GM18511 (cell line): ENCODE data around the gene PKHD1.

Experiments used
- ATAC-seq: cut with Tn5 transposase; IDR thresholded peaks from one replicate; pipeline ENCODE4 v1.9.1; 2021; ENCODE audit warnings: mild to moderate bottlenecking, moderate library complexity; ENCODE audit not compliant: unreplicated experiment

The PKHD1 gene

DNA sequence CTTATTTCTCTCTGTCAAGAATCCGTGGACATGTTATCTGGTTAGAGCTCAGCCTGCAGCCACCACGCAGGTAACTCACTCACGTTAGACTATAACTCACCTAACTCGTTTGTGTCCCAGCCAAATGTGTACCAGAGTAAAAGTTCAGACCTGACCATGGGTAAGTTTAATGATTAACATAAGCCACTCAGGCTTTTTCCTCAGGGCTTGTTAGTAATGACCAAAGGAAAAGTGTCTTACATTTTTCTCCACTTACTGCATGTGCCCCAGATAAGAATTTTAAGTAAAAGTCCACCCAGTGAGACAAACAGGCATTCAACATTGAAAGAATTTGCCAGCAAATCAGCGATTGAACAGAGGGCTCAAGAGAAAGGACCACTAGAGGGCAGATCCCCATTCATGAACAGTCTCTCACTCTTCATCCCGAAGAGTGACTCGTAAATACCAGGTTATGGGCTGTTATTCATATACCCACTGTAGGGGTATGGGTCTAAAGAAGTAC, at the start of gene PKHD1:
Gene PKHD1, minus strand, starts transcription at position 116 of the 502 bp plus-strand sequence. CDS start 2,680 bp downstream, outside the sequence.
- no peak for ATAC-seq

GRCh38 chr6:52136934-52137467, 49.6 kb upstream of the PKHD1 start:
- ATAC-seq, result no peak

GRCh38 chr6:52136055-52136454, 48.6 kb upstream of the PKHD1 start:
- no peak for ATAC-seq

DNA sequence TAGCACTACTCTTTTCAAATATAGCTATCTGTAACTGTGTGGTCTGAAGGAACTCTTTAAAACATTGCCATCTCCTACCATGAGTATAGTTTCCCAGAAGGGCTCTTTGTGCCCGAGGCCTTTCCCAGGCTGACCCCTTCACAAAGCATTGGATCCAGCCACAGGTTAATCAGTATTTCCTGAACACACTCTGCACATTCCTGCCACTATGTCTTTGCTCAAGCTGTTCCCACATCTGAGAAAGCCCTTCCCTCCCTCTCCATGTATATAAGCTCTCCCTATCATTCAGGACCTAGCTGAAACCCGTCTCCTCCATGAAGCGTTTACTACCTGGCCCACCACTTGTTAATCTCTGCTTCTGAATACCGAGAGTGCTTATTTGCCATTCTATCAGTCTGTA, 47.8 kb upstream of the PKHD1 start:
- ATAC-seq, result no peak

DNA sequence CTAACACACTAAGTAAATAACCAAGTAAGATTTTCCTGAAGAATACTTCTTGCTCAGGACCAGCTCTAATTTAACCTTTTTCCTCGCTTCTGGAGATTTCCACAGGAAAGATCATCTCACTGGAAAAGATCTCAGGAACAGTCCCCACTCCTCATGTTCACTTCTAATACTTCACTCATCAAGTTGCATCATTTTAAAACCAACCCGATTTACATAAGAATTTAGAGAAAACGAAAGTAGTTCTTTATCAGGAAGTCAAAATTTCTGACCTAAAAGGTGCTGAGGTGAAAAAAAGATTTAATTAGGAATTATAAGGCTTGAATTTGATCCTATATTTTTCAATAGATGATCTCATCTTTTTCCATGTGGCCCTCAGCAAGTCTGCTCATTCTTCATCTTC, 46.6 kb upstream of the PKHD1 start:
- ATAC-seq, result no peak

DNA sequence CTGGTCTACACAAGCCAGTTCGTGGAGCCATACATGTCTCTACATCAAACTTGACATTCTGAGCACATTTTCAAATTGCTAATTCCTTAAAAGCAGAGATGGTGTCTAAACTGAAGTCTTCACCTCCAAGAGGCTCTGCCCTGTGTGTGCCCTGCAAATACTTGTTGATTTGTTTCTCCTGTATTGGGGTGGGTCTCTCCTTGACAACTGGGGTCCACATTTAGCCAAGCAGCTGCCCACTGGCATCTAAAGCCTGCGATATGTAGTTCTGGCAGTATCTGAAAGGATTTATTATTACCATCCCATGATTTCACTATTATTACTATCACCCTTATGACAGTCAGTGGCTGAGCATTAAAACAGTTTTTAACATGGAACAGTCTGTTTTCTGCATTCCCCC, 45.9 kb upstream of the PKHD1 start:
- no peak for ATAC-seq

DNA sequence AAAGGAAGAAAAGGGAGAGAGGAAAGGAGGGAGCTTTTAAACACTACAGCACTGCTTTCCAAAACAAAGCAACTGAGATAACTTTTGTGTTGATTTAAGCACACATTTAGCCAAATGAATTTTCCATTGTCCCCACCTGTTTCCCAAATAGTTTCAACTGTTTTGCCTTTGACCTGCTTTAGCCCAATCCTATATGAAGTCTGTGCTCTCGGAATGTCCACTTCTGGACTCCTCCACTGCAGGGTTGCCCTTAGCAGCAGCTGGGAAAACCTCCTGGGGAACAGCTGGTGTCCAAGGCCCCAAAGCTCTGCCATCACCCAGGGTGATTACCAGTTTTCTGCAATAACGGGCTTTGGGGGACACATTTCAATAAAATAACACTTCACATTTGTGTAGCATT, 44.9 kb upstream of the PKHD1 start:
- ATAC-seq, result no peak

DNA sequence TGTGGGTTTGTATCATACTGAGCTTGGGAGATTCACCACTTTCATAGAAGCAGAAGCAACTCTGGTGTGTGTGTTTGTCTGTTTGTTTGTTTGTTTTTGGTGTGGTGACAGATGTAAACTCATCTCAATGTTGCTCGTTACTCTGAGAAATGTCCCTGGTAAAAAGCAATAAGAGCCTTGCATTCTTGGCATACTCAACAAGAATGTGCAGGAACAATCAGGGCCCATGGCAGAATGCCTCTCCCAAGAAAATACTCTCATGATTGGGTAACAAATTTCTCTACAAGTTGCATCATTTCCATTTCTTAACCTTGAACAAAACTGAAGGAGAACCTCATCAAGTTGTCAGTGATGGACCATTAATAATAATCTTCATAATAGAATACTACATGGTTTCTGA, 43.0 kb upstream of the PKHD1 start:
- ATAC-seq, result no peak

GRCh38 chr6:52127957-52128356, 40.5 kb upstream of the PKHD1 start:
- no peak for ATAC-seq

DNA sequence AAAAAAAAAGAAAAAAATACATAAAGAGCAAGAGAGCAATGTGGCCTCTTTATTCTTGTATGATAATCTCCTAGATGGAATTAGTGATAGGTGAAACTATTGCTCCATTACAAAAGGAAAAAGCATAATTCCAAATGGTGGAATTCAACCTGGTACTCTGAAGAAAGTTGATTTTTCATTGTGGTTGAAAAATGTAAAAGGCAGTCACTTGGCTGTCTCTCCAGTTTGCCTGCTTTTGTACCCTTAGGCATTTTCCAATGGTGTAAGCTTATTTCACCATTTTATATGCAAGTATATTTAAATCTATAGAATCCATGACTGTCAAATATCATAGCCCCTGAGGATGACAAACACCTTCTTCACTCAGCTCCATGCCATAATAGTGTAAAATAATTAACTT, 38.8 kb upstream of the PKHD1 start:
- no peak for ATAC-seq

- no peak for ATAC-seq
These were observed 38.2 kb upstream of the PKHD1 start for GRCh38 chr6:52125572-52125971.

GRCh38 chr6:52125139-52125538, 37.7 kb upstream of the PKHD1 start:
- no peak for ATAC-seq

GRCh38 chr6:52124126-52125121, 37.0 kb upstream of the PKHD1 start:
- no peak for ATAC-seq

GRCh38 chr6:52123251-52123650, 35.8 kb upstream of the PKHD1 start:
- ATAC-seq, result no peak

- ATAC-seq, result no peak
These were observed 29.9 kb upstream of the PKHD1 start for GRCh38 chr6:52117352-52117751.

GRCh38 chr6:52116605-52116948, 29.2 kb upstream of the PKHD1 start:
- ATAC-seq, result no peak

GRCh38 chr6:52115891-52116604, 28.6 kb upstream of the PKHD1 start:
- no peak for ATAC-seq

- ATAC-seq, result no peak
These were observed 27.8 kb upstream of the PKHD1 start for GRCh38 chr6:52115145-52115741.

- no peak for ATAC-seq
These were observed 21.8 kb upstream of the PKHD1 start for GRCh38 chr6:52109171-52109571.

DNA sequence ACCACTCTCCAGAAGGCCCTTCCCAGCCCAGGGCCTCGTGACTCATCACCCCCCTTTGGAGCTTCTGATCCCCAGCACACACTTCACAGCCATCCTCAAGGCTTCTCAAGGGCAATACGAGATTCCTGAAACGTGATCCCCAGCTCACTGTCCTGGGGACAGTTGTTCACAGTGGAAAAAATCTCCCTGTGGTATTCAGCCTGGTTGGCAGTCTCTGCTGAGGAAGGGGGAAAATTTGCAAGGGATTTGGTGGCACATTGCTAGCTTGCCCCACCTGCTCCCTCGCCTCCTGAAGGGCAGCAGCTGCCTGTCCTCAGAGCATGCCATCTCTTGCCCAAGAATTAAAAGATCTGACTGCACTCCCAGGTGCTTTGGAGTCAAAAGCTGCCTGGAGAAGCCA, 20.7 kb upstream of the PKHD1 start:
- no peak for ATAC-seq

GRCh38 chr6:52106994-52107393, 19.6 kb upstream of the PKHD1 start:
- ATAC-seq, result no peak
